Heart left ventricle (tissue), 13 donors: ENCODE data around the gene DYNC2H1.

Source experiments
- CTCF ChIP-seq, 12 donors: fragments of 200-600 bp; sonication (generic) in 4 of 12; IDR thresholded peaks; one replicate each; pipeline versions ENCODE4 v1.5.0 to v1.8.0; 2018 to 2022; ENCODE audit warnings: antibody characterized with exemption in 12 of 12, mild to moderate bottlenecking in 5 of 12
- POLR2A ChIP-seq, 2 donors: fragments of 450-650 bp; IDR thresholded peaks; one replicate each; pipeline ENCODE4 v1.6.1; 2017; ENCODE audit warnings: antibody characterized with exemption in 2 of 2, mild to moderate bottlenecking in 2 of 2, moderate library complexity in 2 of 2
- donor health status: ischemic (EF 13 %, LVEDD 7.1; RV severe dilation, severe dysfunction).
- donor health status: DM: no; HTN: yes; CAD: no.
- donor health status: DM: no; HTN: no; CAD: no.
- donor health status: ischemic (EF 25% LVEDD 6.9; RV normal size, moderate dysfunction).
- donor health status: ischemic (EF 25% LVEDD 5.7; RV mildly dilated, moderate dysfunction).
- donor health status: ischemic (EF 35%, LVEDD 5.7; RV mildly dilated, moderate dysfunction).
- donor health status: nonischemic (EF 11% LVEDD 7.7; RV severe dilation, severe dysfunction).
- donor health status: DM: yes; HTN: yes; CAD: no.
- donor health status: PGD.
- donor health status: ischemic (EF 29% LVEDD 5.4; RV normal size, mild dysfunction).
- donor health status: nonischemic (EF 23%, LVEDD 6.1; RV moderate dilation, normal function).

GRCh38 chr11:103486604-103487003 is 377.4 kb downstream of the DYNC2H1 start:
- TF ChIP-seq CTCF (IDR thresholded peaks at IDR 0.05) = no peak
- no peak for TF ChIP-seq POLR2A (IDR thresholded peaks at IDR 0.05)
